ENCODE measurements around the gene LEO1.

GRCh38 chr15:52008698-52009434, 37.3 kb upstream of the LEO1 start:
- TF ChIP-seq CTCF (IDR thresholded peaks at IDR 0.05; ENCODE audit: low read length) (no peak), EZH2 (IDR thresholded peaks at IDR 0.05; ENCODE audit: borderline replicate concordance, low read length) (no peak)
